Activated CD4-positive, alpha-beta T cell treated with anti-CD3 and anti-CD28 coated beads for 24 hours (primary cell): ENCODE measurements around the gene PUS7L.
"Not testable (repeated sequence)": the region's sequence is repeated elsewhere in the genome, so short reads cannot be mapped to it uniquely, and the experiment has no call there.

Source experiments
- DNase-seq, 2 donors: peaks; one replicate each; pipeline ENCODE4 v3.0.0-alpha.2; 2020; ENCODE audit warnings: low read depth in 2 of 2

The PUS7L gene

GRCh38 chr12:43758728-43759563 is at the start of gene PUS7L, which contains the start of gene IRAK4:
PUS7L (minus strand) TSS chr12:43758790; CDS start chr12:43755245, 3,545 bp downstream.
IRAK4 (plus strand) TSS chr12:43758951; CDS start chr12:43768112, 9,161 bp downstream.
- peak; percentile 87 to 88 for DNase-seq

GRCh38 chr12:43807386-43807785 is 48.8 kb upstream of the PUS7L start:
- DNase-seq = no peak

GRCh38 chr12:43806737-43807072 is 48.1 kb upstream of the PUS7L start:
- no peak for DNase-seq

GRCh38 chr12:43805860-43806736 is 47.5 kb upstream of the PUS7L start, which contains the start of gene TWF1:
TWF1 (minus strand) TSS chr12:43806317; CDS start chr12:43806245, 72 bp downstream.
- peak; percentile 72 to 77 for DNase-seq

GRCh38 chr12:43805149-43805859 is 46.7 kb upstream of the PUS7L start:
- no peak for DNase-seq

GRCh38 chr12:43797561-43798217 is 39.1 kb upstream of the PUS7L start:
- DNase-seq = no peak

GRCh38 chr12:43795716-43796280 is 37.2 kb upstream of the PUS7L start:
- no peak for DNase-seq

- DNase-seq = no peak
These were observed 31.4 kb upstream of the PUS7L start for GRCh38 chr12:43789941-43790340.

GRCh38 chr12:43786899-43787693 is 28.5 kb upstream of the PUS7L start:
- DNase-seq = no peak

GRCh38 chr12:43776498-43776897 is 17.9 kb upstream of the PUS7L start:
- DNase-seq = no peak

GRCh38 chr12:43766291-43766690 is 7.7 kb upstream of the PUS7L start:
- DNase-seq = no peak

GRCh38 chr12:43764528-43764927 is 5.9 kb upstream of the PUS7L start:
- no peak for DNase-seq

GRCh38 chr12:43763769-43764168 is 5.2 kb upstream of the PUS7L start:
- DNase-seq = no peak

GRCh38 chr12:43762596-43762995 is 4.0 kb upstream of the PUS7L start:
- DNase-seq = no peak

- DNase-seq = no peak
These were observed 2.9 kb upstream of the PUS7L start for GRCh38 chr12:43761500-43761899.

- DNase-seq = no peak
These were observed 1.8 kb upstream of the PUS7L start for GRCh38 chr12:43760396-43760795.

- DNase-seq = peak in 1 of 2 donors; percentile 2
These were observed 303 bp downstream of the PUS7L start for GRCh38 chr12:43758247-43758727.

- no peak for DNase-seq
These were observed 4.6 kb downstream of the PUS7L start for GRCh38 chr12:43754015-43754414.

- DNase-seq = not testable (repeated sequence)
These were observed 7.2 kb downstream of the PUS7L start for GRCh38 chr12:43751360-43751759.

GRCh38 chr12:43750814-43751213 is 7.8 kb downstream of the PUS7L start:
- no peak for DNase-seq
